Right lobe of liver (tissue), 4 donors: ENCODE results near the gene MEGF10.

Source experiments
- CTCF ChIP-seq, 4 donors: fragments of 200-600 bp in 3 of 4; fragments of 450-650 bp in 1 of 4; IDR thresholded peaks; one replicate each; pipeline versions ENCODE4 v1.5.1 to v1.8.0; 2016 to 2022; ENCODE audit warnings: antibody characterized with exemption in 4 of 4, mild to moderate bottlenecking in 2 of 4
- POLR2A ChIP-seq: fragments of 450-650 bp; IDR thresholded peaks from one replicate; pipeline ENCODE4 v1.6.1; 2017; ENCODE audit warnings: antibody characterized with exemption, mild to moderate bottlenecking
- donor health status: DM: no; HTN: no; CAD: no.
- donor health status: DM: no; HTN: no; CAD: no.
- donor health status: DM: no; HTN: yes; CAD: no.

GRCh38 chr5:127486471-127486870 lies 195.9 kb downstream of the MEGF10 start:
- no peak for TF ChIP-seq POLR2A
- no peak for TF ChIP-seq CTCF (IDR thresholded peaks at IDR 0.05)
